HFF-Myc (cell line): Measurements from ENCODE around the gene TMEM271.

Experiments
- DNase-seq: peaks from one replicate; pipeline ENCODE4 v3.0.0-alpha.2; 2011; ENCODE audit warnings: low read depth; ENCODE audit errors: extremely low read depth
- H3K4me3 ChIP-seq: replicated peaks from 2 replicates; pipeline ENCODE4 v1.5.1; 2011; ENCODE audit warnings: low read depth, mild to moderate bottlenecking, control low read depth, low read length
- CTCF ChIP-seq: IDR thresholded peaks from 2 replicates; pipeline ENCODE4 v1.5.1; 2012; ENCODE audit warnings: mild to moderate bottlenecking, low read depth, low read length, control low read depth; ENCODE audit errors: missing control alignments

Gene TMEM271

DNA sequence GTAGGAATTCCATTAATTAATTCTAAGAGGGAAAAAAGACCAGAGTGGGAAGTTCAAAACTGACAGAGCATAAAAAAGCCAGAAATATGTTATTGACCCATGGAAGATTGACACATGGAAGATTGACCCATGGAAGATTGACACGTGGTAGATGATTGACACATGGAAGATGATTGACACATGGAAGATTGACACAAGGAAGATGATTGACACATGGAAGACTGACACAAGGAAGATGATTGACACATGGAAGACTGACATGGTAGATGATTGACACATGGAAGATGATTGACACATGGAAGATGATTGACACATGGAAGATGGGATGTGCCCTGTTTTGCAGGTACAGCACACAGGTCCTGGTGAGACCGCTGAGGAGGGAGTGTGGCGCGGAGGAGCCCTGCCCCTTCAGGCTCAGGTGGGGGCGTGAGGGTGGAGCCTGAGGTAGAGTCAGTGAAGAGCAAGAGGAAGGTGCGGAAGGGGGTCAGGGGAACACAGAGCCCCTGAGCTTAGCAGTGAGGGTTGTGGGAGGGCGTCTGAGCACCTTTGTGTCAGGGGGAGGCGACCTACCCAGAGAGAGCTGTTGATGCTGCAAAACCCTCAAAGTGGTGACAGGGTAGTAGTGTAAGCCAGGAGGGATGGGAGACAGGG lies 33.4 kb upstream of the TMEM271 start:
- DNase-seq = no peak
- TF ChIP-seq CTCF = no peak
- no peak overlapping the region for H3K4me3 ChIP-seq

GRCh38 chr4:608236-608635 lies 32.1 kb upstream of the TMEM271 start:
- no peak overlapping the region for H3K4me3 ChIP-seq
- no peak for DNase-seq
- no peak for TF ChIP-seq CTCF

DNA sequence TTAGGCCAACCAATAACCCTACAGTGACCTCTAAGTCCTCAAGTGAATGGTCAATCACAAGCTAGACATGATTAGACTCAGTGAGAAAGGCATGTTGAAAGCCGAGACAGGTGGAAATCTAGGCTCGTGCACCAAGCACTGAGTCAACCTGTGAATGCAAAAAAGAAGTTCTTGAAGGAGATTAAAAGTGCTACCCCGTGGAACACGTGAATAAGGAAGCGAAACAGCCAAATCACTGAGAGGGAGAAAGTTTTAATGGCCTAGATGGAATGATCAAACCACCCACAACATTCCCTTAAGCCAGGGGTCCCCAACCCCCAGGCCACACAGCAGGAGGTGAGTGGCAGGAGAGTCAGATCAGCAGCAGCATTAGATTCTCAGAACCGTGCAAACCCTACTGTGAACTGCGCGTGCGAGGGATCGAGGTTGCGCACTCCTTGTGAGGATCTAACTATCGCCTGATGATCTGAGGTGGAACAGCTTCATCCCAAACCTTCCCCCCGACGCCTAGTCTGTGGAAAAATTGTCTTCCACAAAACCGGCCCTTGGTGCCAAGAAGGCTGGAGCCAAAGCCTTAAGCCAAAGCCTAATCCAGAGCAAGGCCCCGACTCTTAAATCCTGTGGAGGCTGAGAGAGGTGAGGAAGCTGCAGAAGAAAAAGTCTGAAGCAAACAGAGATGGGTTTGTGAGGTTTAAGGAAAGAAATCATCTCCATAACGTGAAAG lies 29.8 kb upstream of the TMEM271 start:
- TF ChIP-seq CTCF = no peak
- H3K4me3 ChIP-seq = no peak overlapping the region
- no peak for DNase-seq

GRCh38 chr4:604131-604530 lies 28.0 kb upstream of the TMEM271 start:
- DNase-seq = no peak
- no peak for TF ChIP-seq CTCF
- H3K4me3 ChIP-seq = no peak overlapping the region

- H3K4me3 ChIP-seq = no peak overlapping the region
- peak; percentile 33 for TF ChIP-seq CTCF
- DNase-seq = no peak
These were observed 26.5 kb upstream of the TMEM271 start for GRCh38 chr4:602559-602942.

GRCh38 chr4:601612-602558 lies 25.8 kb upstream of the TMEM271 start:
- no peak for TF ChIP-seq CTCF
- no peak for DNase-seq
- H3K4me3 ChIP-seq = no peak overlapping the region
